Measurements from ENCODE around the gene TTC3.

DNA sequence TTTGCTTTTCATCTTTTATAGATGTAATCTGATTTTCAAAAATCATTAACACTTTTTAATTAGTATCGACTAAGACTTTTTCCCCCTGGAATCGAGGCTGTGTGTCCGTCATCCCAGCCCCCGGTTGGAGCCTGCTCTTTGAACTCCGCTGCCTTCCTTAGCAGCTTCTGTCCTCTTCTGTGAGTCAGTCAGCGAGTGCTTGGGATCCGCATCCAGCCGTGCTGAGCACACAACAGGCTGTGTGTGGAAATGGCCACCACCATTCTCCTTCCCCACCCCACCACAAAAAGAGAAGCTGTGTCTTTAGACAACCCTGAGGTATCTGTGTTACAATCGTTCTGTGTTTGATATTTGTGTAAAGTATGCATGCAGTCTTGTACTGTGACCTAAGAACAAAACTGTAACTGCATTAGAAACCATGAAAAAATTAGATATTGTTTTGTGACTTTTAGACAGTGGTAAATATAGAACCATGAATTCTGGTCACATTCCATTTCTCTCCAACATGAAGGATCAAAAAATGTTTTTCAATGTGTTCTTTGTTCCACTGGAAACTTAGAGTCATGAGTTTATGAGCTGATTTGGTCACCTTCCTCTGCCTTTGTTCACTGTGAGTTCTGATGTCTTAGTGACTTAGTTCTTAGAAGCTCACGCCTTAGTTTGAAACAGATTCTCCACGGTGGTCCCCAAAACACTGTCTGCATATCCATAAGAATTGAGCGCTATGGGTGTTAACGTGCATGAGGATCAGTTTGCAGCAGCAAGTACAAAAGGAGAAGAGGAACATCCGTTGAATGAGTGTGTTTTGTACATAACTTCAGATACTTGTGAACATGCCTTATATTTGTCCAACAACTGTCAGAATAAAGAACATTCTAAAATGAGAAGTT lies 129.4 kb downstream of the TTC3 start:
- TF ChIP-seq EZH2 (optimal IDR thresholded peaks at IDR 0.05; ENCODE audit: low read depth, low read length) (no peak), EZH2phosphoT487 (IDR thresholded peaks at IDR 0.05; ENCODE audit: low read length) (no peak)
- TF ChIP-seq, protein P1, sequence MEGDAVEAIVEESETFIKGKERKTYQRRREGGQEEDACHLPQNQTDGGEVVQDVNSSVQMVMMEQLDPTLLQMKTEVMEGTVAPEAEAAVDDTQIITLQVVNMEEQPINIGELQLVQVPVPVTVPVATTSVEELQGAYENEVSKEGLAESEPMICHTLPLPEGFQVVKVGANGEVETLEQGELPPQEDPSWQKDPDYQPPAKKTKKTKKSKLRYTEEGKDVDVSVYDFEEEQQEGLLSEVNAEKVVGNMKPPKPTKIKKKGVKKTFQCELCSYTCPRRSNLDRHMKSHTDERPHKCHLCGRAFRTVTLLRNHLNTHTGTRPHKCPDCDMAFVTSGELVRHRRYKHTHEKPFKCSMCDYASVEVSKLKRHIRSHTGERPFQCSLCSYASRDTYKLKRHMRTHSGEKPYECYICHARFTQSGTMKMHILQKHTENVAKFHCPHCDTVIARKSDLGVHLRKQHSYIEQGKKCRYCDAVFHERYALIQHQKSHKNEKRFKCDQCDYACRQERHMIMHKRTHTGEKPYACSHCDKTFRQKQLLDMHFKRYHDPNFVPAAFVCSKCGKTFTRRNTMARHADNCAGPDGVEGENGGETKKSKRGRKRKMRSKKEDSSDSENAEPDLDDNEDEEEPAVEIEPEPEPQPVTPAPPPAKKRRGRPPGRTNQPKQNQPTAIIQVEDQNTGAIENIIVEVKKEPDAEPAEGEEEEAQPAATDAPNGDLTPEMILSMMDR (IDR thresholded peaks at IDR 0.05; ENCODE audit: low read length), result no peak

All from MM.1S (cell line).